HG03460 (cell line): Measurements from ENCODE around the gene FNDC10.

Experiments used
- ATAC-seq: cut with Tn5 transposase; IDR thresholded peaks from one replicate; pipeline ENCODE4 v1.9.1; 2021; ENCODE audit not compliant: unreplicated experiment

FNDC10 gene

GRCh38 chr1:1627829-1628753 is 28.2 kb upstream of the FNDC10 start:
- ATAC-seq = no peak

GRCh38 chr1:1627261-1627828 is 27.4 kb upstream of the FNDC10 start:
- ATAC-seq = no peak

GRCh38 chr1:1626207-1627141 is 26.5 kb upstream of the FNDC10 start:
- no peak for ATAC-seq

GRCh38 chr1:1625824-1626206 is 25.9 kb upstream of the FNDC10 start:
- ATAC-seq = no peak

GRCh38 chr1:1625404-1625775 is 25.5 kb upstream of the FNDC10 start:
- ATAC-seq = no peak

GRCh38 chr1:1624443-1625403 is 24.8 kb upstream of the FNDC10 start:
- ATAC-seq = no peak

- no peak for ATAC-seq
These were observed 23.9 kb upstream of the FNDC10 start for GRCh38 chr1:1623631-1624442.

GRCh38 chr1:1623181-1623630 is 23.3 kb upstream of the FNDC10 start:
- ATAC-seq = no peak

- ATAC-seq = no peak
These were observed 22.8 kb upstream of the FNDC10 start for GRCh38 chr1:1622788-1623094.

- no peak for ATAC-seq
These were observed 22.3 kb upstream of the FNDC10 start for GRCh38 chr1:1622010-1622787.

GRCh38 chr1:1621173-1622009 is 21.5 kb upstream of the FNDC10 start:
- ATAC-seq = no peak

- ATAC-seq = no peak
These were observed 20.7 kb upstream of the FNDC10 start for GRCh38 chr1:1620433-1621139.

GRCh38 chr1:1619917-1620361 is 20.0 kb upstream of the FNDC10 start:
- no peak for ATAC-seq

- no peak for ATAC-seq
These were observed 18.6 kb upstream of the FNDC10 start for GRCh38 chr1:1618396-1619068.

GRCh38 chr1:1617925-1618324 is 18.0 kb upstream of the FNDC10 start:
- no peak for ATAC-seq

- no peak for ATAC-seq
These were observed 17.6 kb upstream of the FNDC10 start for GRCh38 chr1:1617516-1617915.

- no peak for ATAC-seq
These were observed 16.9 kb upstream of the FNDC10 start for GRCh38 chr1:1616838-1617237.
